Measurements from ENCODE around the gene NR2F2. TPM values are rescaled to one million over a fixed set of nuclear protein-coding genes. Genes with fewer than 3 reads are reported as not detected.
A peak's percentile ranks its signal among the peaks of the same experiment; 100 is the strongest.

NR2F2 gene
- total and polyA plus RNA-seq, 5 experiments from 2014 or later, result not detected

DNA sequence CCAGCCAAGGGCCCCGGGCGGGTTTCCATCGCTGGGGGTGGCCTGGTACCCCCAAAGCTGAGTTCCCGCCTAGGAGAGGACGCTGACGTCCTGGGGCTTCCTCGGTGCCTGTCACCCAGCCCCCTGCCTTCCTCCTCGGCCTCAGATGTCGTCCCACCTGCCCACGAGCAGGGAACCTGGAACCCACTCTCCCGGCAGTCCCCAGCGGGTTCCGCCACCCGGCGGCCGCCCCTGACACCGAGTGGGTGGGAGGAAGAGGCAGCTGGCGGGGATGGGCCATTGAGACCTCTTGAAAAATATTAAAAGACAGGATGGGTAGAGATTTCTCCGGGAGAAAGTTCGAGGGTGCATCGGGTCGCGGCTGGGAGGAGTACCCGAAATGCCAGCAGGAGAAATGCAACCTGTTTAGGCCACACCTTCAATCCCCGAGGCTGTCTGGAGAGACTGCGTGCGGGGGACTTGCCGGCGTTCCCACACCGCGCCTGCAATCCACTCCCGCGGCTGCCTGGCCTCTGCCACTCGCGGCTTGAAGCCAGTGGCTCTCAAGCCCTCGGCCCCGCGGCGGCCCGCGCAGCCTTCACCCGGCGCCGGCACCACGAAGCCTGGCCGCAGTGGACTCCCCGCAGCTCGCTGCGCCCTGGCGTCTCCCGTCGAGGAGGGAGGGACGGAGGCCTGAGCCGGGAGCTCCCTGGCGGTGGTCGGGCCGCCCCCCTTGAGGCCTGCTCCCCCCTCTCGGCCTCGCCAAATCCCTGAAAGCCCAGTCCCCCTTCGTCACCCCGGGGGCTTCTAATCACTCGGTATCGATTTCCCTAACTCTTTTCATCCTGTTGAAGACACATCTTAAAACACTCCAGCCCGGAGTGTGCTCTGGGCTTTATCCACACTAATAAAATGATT is 8.6 kb upstream of the NR2F2 start:
- Mint-ChIP-seq H3K36me3 (peaks cover 0 to 13% (median 7%) of the 10 kb centered on the region in 3 donors), H3K9me3 (peaks cover 0 to 14% (median 0%) of the 10 kb centered on the region in 9 donors), H3K4me1 (peaks cover 2 to 13% (median 6%) of the 10 kb centered on the region in 4 donors), H3K27ac (no peak overlapping the region), H3K27me3 (peaks cover 36 to 87% (median 64%) of the 10 kb centered on the region in 5 donors), H3K4me3 (no peak overlapping the region)
- no peak for ATAC-seq
- POLR2A ChIA-PET, result no interaction called here
- DNase-seq, result no peak

DNA sequence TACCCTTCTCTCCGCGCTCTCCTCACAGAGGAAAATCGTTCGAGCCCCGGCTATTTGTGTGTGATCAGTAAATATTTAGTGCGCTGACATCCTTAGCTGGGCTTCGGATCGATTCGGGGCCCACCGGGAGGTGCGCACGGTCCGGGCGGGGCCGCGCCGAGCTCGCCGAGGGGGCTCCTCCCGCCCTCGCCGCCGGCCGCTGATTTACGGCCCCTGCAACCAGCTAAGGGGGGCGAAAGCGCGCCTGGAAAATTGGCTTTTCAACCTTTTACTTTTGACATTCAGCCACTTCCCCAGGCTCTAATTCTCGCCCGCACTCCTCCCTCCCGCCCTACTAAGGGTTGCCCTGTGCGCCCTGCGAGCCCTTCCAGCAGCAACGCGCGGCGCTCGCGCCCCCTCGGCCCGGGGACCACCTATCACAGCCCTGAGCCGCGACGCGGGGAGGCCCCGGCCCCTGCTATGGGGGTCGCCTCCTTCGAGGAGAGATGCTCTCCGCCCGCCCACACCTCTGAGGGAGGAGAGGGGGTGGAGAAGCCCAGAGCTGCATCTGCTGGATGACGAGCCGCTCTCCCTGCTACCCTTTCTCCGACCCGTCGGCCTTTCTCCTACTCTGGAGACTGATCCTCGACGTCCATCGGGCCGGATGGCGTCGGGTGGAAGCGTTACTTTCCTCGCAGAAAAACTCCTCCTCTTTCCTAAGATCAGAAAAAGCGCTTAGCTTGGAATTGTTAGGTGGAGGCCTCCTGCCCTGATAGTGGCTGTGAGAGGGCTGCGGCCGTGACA is 7.8 kb upstream of the NR2F2 start:
- POLR2A ChIA-PET, result no interaction called here
- DNase-seq, result no peak
- Mint-ChIP-seq H3K27ac (no peak overlapping the region), H3K4me3 (no peak overlapping the region), H3K36me3 (peaks cover 0 to 13% (median 7%) of the 10 kb centered on the region in 3 donors), H3K27me3 (peaks cover 38 to 88% (median 67%) of the 10 kb centered on the region in 5 donors), H3K4me1 (peaks cover 3 to 15% (median 8%) of the 10 kb centered on the region in 4 donors), H3K9me3 (peaks cover 0 to 14% (median 0%) of the 10 kb centered on the region in 9 donors)
- ATAC-seq, result no peak

DNA sequence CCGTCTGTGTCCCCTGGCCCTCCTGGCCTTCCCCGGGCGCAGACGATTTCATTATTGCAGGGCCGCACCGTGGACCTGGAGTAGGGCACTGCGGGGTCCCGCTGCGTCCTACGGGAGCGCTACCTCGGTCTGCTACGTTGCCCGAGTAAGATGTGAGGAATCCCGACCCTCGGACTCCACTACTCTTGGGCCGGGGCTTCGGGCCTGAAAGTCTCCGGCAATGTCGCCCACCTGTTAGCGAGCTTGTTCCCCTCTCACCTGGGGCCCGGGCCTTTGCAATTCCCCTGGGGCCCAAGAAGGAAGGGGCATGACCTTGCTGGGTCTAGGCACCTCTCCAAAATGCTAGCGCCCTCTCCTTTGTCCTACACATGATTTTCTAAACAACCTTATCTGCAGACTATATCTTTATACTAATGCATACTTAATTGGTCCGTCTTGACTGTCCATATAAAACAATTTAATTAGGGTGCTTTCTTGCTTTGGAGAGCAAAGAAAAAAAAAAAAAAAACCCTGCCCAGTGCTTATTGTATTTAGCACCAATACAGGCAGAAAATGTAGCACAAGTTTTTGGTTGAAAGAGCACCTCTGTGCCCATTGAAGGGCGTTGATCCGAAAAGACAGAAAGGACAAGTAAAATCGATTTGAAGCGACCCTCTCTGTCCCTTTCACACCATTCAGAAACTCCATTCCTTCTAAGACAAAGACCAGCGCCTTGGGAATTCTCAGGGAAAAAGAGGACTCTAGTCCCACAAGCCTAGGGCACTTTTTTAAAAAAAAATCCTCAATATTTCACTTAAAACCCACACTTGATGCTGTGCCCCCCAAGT is 7.0 kb upstream of the NR2F2 start:
- Mint-ChIP-seq H3K27me3 (peaks cover 44 to 91% (median 71%) of the 10 kb centered on the region in 5 donors), H3K27ac (no peak overlapping the region), H3K4me1 (peaks cover 3 to 15% (median 8%) of the 10 kb centered on the region in 4 donors), H3K4me3 (no peak overlapping the region), H3K9me3 (peaks cover 0 to 17% (median 2%) of the 10 kb centered on the region in 9 donors), H3K36me3 (peaks cover 0 to 13% (median 7%) of the 10 kb centered on the region in 3 donors)
- POLR2A ChIA-PET, result no interaction called here
- ATAC-seq (no peak), DNase-seq (no peak)

DNA sequence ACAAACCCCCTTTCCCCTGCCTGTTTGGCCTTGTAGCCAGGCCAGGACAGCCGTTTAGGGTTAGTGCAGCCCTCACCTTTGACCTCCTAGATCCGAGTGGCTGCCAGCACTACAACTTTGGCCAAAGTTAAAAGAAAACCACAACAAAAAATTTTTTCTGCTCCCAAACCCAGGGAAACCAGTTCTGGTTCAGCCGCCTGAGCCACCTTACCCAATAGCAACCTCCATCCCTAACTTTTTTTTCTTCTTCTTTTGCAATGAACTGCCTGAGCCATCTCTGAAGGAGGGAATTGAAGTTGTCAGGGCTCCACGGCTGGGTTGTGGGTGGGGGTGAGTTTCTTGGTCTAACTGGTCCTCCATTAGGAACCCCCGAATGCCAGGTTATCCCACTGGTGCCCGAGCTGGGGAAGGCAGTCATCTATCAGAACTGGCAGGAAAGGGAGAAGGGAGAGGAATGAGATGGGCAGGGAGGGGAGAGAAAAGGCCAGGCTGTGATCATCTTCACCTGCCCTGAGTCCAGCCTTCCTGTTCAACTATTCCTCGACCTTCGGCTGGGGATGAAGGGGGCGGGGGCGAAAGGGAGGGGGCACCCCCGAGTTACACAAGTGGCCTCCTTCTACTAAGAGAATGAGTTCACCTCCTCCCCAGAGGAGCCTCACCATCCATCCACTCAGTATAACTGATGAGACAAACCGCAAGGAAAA is 6.2 kb upstream of the NR2F2 start:
- H3K4me3 Mint-ChIP-seq, result no peak overlapping the region

DNA sequence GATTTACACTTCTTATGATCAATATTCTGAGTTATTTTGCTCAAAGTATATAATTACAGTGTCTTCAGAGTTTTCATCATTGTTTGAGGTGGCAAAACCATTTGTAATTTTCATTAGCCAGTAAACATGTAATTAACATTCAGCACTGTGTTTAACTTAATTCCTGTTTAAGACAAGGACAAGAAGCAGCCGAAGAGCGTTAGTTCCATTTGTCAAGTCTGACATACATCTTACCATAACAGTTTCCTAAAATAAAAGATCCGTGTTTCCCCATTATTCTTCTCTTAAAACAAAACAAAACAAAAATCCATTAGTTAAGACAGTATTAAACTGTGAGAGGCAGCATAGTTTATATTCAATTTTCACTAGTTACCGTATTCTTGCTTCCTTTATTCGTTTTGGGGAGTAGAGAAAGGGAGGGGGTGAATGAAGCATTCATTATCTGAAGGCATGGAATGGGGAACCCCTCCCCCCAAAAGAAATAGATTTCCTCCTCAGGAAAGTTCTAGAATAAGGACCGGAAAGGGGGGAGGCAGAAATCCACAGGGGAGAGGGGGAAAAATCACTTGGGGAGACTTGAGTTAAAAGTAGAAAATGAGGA is 5.5 kb upstream of the NR2F2 start:
- peaks cover 51 to 91% (median 74%) of the 10 kb centered on the region in 5 donors for H3K27me3 Mint-ChIP-seq
- H3K27ac Mint-ChIP-seq, result no peak overlapping the region
- ATAC-seq (no peak), DNase-seq (no peak)
- peaks cover 0 to 13% (median 11%) of the 10 kb centered on the region in 3 donors for H3K36me3 Mint-ChIP-seq
- POLR2A ChIA-PET, result no interaction called here
- peaks cover 5 to 23% (median 15%) of the 10 kb centered on the region in 4 donors for H3K4me1 Mint-ChIP-seq
- H3K4me3 Mint-ChIP-seq, result no peak overlapping the region
- H3K9me3 Mint-ChIP-seq, result peaks cover 0 to 24% (median 2%) of the 10 kb centered on the region in 9 donors

More for the DNA sequence above, 6.2 kb upstream of the NR2F2 start:
- Mint-ChIP-seq H3K27me3 (peaks cover 49 to 91% (median 74%) of the 10 kb centered on the region in 5 donors), H3K27ac (no peak overlapping the region), H3K9me3 (peaks cover 0 to 21% (median 2%) of the 10 kb centered on the region in 9 donors), H3K36me3 (peaks cover 0 to 13% (median 7%) of the 10 kb centered on the region in 3 donors), H3K4me1 (peaks cover 3 to 16% (median 9%) of the 10 kb centered on the region in 4 donors)
- no peak for ATAC-seq
- POLR2A ChIA-PET, result no interaction called here
- no peak for DNase-seq

DNA sequence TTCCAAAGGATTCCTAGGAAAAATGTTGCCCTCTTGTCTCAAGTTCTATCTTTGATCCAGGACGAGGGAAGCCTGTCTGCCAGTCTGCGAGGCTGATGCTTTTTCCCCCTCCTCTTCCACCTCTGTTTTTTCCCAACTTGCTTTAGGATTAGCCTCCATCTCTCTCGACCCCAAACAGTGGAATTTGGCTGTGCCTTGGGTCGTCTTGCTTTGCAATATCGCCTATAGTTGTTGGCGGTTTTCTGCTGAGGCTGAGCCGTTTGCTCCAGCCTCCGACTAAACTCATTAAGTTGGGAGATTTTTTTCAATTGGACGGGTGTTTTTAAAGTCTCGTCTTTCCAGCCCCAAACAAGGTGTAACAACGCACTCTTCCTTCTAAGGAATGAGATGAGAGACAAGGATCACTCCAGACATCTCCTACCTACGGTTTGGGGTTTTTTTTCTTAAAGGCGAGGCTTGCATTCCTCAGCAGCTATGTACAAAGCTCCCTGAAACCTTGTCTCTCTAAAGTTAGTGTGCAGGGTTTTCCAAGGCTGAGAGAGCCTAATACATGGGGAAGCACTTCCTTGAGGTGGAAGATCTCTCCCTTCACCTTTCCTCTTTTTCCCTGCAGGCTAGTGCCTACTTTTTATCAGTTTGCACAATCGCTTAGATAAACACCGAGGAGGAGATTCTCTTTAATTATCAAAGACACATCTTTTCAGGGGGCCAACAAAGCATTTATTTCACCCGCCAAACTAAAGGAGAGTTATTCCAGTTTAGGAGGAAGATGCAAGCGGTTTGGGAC is 4.8 kb upstream of the NR2F2 start:
- Mint-ChIP-seq H3K36me3 (peaks cover 0 to 14% (median 13%) of the 10 kb centered on the region in 3 donors), H3K4me3 (no peak overlapping the region), H3K27ac (peak overlapping the region in 1 of 10 donors; percentile 69), H3K27me3 (peaks cover 49 to 91% (median 72%) of the 10 kb centered on the region in 5 donors), H3K4me1 (peaks cover 8 to 30% (median 18%) of the 10 kb centered on the region in 4 donors), H3K9me3 (peaks cover 0 to 28% (median 5%) of the 10 kb centered on the region in 9 donors)
- POLR2A ChIA-PET, result no interaction called here
- no peak for ATAC-seq
- DNase-seq, result no peak

DNA sequence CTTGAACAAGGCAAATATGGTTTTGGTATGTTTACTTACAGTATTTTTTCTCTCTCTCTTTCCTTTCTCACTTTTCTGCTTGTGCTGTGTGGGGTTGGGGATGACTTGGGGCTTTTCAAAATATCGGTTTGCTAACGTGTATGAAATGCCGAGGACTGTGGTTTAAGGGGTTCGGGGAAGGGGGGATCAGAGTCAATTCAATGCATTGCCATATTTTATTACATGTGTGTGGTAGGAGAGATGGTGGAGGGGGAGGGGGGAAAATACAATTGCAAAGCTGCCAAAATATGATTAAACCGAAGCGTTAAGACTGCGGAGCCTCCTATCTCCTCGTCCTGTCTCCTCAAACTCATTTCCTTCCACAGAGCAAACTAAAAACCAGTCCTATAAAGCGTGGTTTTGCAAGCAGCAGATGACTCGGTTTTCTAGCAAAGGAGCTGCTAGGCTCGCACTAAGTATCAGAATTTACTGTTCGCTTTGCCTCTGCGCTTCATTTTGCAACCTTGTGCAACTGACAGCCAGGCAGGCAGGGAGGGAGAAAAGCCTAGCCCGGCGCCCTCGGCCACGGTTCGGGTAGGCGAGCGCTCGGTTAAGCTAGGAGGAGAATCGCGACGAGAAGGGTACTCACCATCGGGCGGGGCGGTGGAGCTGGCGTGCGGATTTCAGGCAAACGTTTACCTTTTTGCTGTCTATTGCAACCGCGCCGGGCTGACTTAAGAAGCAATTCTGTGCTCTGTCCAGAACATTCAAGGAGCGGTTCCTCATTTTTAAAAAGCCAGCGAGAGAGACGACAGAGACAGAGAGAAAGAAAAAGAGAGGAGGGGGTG is 4.0 kb upstream of the NR2F2 start:
- Mint-ChIP-seq H3K4me3 (peak overlapping the region in 3 of 10 donors; percentile 14 to 33 (median 24)), H3K9me3 (peaks cover 0 to 29% (median 8%) of the 10 kb centered on the region in 9 donors), H3K27me3 (peaks cover 48 to 93% (median 74%) of the 10 kb centered on the region in 5 donors), H3K27ac (peak overlapping the region in 3 of 10 donors; percentile 15 to 69 (median 29)), H3K4me1 (peaks cover 9 to 33% (median 22%) of the 10 kb centered on the region in 4 donors), H3K36me3 (peaks cover 0 to 16% (median 14%) of the 10 kb centered on the region in 3 donors)
- POLR2A ChIA-PET, result no interaction called here
- DNase-seq (no peak), ATAC-seq (no peak)

DNA sequence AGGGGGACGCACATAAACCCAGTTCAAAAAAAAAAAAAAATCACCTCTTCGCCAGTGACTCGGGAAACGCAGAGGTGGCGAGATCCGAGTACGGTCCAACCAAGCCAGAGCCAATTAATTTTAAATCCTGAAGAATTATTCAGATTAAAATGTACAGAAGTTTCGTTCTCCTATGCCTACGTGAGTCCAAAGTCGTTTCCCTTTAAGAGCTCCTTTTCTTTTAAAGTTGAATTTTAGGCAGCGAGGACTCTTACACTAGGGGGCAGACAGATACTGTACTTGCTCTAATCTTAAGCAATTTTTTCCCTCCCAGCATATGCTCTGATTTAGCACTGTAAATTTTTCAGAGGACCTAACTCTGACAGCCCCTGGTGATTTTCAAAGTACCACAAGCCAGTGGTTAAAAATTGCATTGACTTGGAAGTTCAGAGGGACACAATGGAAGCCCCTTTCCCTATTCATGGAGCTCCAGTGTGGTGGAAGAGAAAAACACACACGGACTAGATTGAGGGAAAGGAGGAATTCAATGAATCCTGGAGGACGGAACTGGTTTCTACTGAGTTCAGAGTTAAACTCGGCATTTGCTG is 3.3 kb upstream of the NR2F2 start:
- POLR2A ChIA-PET, result no interaction called here
- Mint-ChIP-seq H3K9me3 (peaks cover 0 to 30% (median 8%) of the 10 kb centered on the region in 9 donors), H3K4me1 (peaks cover 10 to 33% (median 24%) of the 10 kb centered on the region in 4 donors), H3K4me3 (peak overlapping the region in 1 of 10 donors; percentile 14), H3K27me3 (peaks cover 48 to 90% (median 76%) of the 10 kb centered on the region in 5 donors), H3K36me3 (peaks cover 0 to 16% (median 14%) of the 10 kb centered on the region in 3 donors), H3K27ac (no peak overlapping the region)
- DNase-seq (no peak), ATAC-seq (no peak)

DNA sequence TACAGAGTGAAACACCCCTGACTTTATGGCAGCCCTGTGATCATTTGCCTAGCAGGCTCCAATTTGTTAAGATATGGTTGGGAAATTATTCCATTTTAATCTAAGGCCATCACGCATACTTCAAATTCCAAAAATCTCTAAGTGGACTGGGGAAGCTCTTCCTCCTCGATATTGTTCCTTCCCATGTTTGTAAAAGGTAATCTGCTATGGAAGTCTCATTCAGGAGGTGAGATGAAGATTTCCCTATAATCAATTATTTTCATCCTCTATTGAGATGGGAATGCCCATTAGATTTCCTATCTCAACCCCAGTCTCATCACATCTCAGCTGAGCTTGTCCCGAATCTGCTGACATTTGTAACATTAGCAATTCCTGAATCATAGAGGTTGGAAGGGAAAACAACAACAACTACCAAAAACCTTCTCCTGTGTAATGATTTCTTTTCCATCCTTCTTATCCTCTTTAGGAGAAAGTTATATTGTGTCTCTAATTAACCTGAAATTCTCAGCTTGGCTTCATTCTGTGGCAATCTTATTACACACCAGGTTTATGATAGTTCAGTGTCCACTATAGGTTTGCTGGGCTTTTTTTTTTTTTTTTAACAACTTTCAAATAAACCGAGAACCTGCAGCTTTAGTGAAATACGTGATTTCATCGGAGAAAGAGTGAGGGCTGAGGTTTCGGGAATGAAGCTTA is 2.2 kb upstream of the NR2F2 start:
- H3K27me3 Mint-ChIP-seq, result peaks cover 51 to 90% (median 76%) of the 10 kb centered on the region in 5 donors
- POLR2A ChIA-PET, result no interaction called here
- H3K4me1 Mint-ChIP-seq, result peaks cover 12 to 40% (median 28%) of the 10 kb centered on the region in 4 donors
- H3K4me3 Mint-ChIP-seq, result no peak overlapping the region
- H3K9me3 Mint-ChIP-seq, result peaks cover 0 to 34% (median 8%) of the 10 kb centered on the region in 9 donors
- no peak overlapping the region for H3K27ac Mint-ChIP-seq
- peaks cover 0 to 17% (median 16%) of the 10 kb centered on the region in 3 donors for H3K36me3 Mint-ChIP-seq
- DNase-seq (no peak), ATAC-seq (no peak)

Measured in naive thymus-derived CD8-positive, alpha-beta T cell (primary cell).